Activated T-cell treated with anti-CD3 and anti-CD28 coated beads, Interleukin-2, amount 50 U/mL, for 1 hour (primary cell): Measurements from ENCODE around the gene PRR23E.

ENCODE experiments used
- DNase-seq: peaks from one replicate; pipeline ENCODE4 v3.0.0-alpha.2; 2020

Gene PRR23E

GRCh38 chr3:127235706-127236105, 42.8 kb downstream of the PRR23E start:
- DNase-seq, result no peak

- no peak for DNase-seq
Observed at GRCh38 chr3:127237835-127238234, 44.9 kb downstream of the PRR23E start.

- no peak for DNase-seq
Observed at GRCh38 chr3:127238602-127239001, 45.7 kb downstream of the PRR23E start.

- DNase-seq, result no peak
Observed at GRCh38 chr3:127247292-127247691, 54.4 kb downstream of the PRR23E start.
